GM19395 (cell line): ENCODE results near the gene CRTC1.
"Not testable (repeated sequence)": the region's sequence is repeated elsewhere in the genome, so short reads cannot be mapped to it uniquely, and the experiment has no call there.

Experiments
- ATAC-seq: cut with Tn5 transposase; IDR thresholded peaks from one replicate; pipeline ENCODE4 v1.9.1; 2021; ENCODE audit warnings: mild to moderate bottlenecking, moderate library complexity; ENCODE audit not compliant: unreplicated experiment

Gene CRTC1

DNA sequence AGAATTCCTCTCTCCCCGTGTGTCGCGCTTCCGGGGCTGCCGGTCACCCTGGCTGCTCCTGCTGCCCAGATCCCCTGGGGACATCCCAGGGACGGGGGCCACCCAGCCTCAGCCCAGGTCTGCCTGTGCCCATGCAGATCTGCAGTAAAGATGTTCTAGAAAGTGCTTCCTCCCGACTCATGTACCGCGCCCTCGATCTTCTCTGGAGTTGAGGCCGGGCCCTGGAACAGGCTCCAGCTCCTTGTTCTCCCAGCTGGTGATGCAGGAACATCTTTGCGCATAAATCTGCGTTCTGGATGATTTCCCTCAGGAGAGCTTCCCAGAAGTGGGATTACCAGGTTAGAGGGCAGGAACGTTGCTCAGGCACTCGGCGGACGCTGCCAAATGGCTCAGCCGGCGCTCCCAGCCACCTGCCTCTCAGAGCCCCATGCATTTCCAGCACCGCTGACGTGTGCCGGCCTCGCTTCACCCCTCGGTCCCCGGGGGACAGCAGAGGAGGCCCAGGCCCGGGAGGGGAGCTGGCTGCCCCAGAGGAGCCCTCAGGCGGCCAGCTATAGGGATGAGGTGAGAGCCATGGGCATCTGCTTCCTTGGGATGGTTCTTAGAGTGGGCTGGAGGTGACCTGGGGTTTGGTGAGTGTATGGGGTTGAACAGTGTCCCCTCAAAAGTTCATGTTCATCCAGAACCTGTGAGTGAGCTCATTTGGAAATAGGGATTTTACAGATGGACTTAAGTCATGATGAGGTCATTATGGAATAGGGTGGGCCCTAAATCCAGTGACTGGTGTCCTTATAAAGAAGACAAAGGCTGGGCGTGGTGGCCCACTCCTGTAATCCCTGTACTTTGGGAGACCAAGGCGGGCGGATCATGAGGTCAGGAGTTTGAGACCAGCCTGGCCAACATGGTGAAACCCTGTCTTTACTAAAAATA is 42.6 kb downstream of the CRTC1 start:
- ATAC-seq, result no peak

DNA sequence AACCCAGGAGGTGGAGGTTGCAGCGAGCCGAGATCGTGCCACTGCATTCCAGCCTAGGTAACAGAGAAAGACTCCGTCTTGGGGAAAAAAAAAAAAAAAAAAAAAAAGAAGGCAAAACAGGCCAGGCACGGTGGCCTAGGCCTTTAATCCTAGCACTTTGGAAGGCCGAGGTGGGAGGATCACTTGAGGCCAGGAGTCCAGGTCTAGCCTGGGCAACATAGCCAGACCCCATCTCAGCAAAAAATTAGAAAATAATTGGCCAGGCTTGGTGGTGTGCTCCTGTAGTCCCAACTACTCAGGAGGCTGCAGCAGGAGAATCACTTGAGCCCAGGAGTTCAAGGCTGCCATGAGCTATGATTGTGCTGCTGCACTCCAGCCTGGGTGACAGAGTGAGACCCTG is 43.4 kb downstream of the CRTC1 start:
- ATAC-seq, result no peak

DNA sequence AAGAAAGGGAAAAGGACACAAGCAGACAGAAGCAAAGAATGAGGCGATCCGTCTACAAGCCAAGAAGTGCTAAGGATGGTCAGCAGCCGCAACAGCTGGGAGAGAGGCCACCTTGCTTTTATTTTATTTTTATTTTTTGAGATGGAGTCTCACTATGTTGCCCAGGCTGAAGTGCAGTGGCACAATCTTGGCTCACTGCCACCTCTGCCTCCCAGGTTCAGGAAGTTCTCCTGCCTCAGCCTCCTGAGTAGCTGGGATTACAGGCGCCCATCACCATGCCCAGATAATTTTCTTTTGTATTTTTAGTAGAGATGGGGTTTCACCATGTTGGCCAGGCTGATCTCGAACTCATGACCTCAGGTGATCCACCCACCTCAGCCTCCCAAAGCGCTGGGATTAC is 44.1 kb downstream of the CRTC1 start:
- ATAC-seq, result not testable (repeated sequence)

DNA sequence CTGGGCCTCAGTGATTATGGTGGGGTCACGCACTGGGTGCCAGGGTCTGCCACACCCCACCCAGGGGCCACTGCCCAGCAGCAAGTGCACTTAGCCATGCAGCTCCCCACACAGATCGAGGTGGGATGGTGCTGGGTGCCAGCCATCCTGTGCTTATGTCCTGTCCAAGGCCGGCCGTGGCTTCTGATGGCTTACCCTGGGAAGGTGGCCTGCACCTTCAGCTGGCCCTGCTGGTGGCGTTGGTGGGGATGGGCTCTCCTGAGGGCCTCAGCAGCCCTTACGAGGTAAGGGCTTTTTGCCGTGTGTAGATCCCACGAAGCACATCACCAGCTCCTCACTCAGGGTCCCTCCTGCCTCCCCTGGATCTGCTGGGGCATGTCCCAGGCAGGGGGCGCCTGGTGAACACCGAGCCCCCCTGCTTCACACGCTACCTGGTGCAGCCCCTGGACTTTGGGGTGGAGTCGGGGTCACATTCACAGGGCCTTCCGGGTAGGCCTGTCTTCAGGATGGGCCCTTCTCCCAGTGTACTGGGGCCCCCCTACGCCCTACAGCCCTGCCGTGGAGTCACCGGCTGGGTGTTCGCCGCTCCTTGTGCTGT is 46.6 kb downstream of the CRTC1 start:
- ATAC-seq, result no peak

DNA sequence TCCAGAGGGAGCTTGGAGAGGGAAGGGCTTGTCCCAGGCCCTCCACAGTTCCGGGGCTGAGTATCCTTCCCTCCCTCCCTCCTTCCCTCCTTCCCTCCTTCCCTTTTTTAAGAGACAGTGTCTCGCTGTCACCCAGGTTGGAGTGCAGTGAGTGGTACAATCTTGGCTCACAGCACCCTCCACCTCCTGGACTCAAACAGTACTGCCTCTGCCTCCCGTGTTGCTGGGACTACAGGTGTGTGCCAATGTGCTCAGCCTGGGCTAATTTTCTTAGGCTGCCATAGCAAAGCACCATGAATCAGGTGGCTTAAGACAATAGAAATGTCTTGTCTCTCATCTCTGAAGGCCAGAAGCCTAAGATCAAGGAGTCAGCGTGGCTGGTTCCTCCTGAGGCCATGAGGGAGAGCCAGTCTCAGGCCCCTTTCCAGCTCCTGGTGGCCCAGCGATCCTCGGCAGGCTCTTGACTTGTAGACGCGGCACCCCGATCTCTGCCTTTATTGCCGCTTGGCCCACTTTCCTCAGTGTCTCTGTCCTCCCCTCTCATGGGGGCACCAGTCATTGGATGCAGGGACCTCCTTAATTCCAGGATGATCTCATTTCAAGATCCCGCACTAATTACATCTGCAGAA is 47.5 kb downstream of the CRTC1 start:
- no peak for ATAC-seq

DNA sequence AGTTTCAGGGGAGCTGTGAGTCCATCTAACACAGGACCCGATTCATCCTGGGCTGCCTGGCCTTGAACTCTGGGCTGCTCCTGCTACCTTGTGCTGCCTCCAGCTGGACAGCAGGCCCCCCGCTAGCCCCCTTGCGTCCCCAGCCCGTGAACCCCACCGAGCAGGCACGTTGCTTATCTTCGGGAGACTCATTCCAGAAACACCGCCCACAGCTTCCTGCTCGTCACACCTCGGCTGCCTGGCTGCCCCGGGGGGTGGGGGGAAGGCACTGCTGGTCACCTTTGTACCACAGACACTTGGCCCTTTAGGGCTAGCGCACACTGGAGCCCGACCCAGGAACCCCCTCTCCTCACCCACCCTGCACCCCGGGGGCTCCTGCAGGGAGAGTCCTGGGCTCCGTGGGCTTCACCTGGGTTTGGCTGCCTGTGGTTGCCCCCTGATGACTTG is 48.1 kb downstream of the CRTC1 start:
- ATAC-seq, result no peak

DNA sequence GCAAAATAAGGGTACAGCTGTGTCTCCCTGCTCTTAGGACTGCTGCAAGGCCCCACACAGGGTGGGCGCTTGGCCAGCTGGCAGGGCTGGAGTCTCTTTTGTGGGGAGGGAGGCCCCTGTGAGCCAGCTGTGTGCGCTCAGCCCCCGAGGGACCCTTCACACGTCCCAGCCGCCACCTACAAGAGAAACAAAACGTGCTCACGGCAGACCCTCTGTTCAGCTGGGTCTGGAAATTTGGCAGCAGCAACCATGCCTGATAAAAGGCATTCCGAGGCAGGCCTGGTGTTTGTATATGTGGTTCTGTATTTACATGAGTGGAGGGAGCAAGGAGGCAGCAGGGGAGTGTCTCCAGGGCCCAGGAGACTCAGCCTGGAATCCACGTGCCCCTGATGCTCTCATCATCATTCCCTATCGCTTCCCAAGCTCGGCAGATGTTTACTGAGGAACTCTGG is 49.7 kb downstream of the CRTC1 start:
- ATAC-seq, result no peak

DNA sequence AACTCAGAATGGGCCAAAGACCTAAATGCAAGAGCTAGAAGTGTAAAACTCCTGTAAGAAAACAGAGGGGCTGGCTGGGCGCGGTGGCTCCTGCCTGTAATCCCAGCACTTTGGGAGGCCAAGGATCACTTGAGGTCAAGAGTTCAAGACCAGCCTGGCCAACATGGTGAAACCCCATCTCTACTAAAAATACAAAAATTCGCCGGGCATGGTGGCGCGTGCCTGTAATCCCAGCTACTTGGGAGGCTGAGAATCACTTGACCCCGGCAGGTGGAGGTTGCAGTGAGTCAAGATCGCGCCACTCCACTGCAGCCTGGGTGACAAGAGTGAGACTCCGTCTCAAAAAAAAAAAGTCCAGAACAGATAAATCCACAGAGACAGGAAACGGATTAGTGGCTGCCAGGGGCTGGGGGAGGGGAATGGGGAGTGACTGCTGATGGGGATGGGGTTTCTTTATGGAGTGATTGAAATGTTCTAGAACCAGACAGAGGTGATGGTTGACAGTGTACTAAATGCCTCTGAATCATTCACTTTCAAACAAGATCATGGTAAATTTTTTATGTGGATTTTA is 50.4 kb downstream of the CRTC1 start:
- ATAC-seq, result not testable (repeated sequence)

DNA sequence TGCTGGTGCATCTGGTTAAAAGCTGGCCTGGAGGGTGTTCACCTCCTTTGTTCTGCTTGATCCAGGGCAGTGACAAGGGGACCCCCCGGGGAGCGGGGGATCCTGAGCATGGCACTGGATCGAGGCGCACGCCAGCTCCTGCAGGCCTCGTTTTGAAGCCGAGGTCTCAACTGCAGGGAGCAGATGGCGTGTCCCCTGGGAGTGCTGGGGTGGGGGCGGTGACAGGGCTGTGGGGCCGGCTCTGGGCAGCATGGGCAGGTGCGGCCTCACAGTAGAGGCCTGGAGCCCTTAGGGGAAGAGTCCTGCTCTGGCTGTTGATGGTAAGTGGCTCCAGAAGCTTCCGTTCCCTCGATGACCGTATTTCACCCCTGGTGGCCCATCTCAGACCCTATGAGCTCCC is 51.8 kb downstream of the CRTC1 start:
- no peak for ATAC-seq

DNA sequence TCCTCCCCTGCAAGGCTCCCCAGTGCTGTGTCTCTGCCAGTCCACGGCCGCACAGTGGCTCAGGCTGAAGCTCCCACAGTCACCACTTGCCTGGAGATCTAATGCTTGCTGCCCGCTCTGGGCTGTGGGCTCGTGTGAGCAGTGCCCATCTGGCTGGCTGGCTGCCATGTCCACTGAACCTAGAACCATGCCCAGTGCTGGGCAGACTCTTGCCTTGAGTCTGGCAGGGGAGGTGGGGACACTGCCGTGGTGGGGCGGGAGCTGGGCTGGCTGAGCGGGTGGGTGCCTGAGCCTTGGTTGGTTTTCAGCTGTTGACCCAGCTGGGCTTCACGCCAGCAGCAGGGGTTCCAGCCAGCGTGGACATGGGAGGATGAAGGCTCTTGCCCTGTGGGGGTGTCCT is 52.3 kb downstream of the CRTC1 start:
- ATAC-seq, result no peak

DNA sequence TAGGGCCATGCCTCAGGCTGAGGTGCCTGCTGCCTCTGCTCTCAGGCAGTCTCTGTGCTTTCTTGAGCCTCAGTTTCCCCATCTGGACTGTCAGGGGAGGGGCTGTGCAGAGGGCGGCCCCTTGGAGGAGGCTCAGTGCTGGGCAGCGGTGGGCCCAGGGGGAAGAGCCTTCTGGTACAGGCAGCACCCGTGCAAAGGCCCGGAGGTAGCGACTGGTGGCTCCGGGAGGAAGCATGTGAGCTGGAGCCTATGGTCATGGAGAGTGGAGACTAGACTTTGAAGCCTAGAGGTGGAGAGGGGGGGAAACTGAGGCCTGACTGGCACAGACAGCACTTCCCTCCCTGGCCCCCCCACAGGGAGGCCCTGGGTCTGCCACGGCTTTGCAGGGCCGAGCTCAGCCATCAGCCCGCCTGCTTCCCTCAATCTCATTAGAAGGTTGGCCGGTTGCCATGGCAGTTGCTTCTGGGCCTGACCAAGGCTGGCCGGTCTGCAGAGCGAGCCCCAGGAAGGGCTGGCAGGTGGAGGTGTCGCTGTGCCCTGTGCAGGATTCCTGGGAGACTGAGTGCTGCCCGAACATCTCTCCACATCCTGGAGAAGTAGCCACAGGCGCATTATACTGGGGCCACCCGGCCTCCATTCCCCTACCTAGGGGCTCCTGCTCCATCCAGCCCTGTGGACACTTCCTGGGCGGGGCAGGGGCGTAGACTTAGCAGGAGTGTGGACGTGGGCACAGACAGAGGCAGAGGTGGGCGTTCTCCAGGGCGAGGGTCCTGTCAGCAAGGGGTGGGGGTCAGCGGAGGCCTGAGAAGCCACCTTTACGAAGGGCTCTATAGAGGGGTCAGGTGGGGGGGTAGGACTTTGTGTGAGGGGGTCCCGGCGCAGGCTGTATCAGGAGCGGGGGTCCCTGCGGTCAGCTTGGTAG is 53.2 kb downstream of the CRTC1 start:
- no peak for ATAC-seq

DNA sequence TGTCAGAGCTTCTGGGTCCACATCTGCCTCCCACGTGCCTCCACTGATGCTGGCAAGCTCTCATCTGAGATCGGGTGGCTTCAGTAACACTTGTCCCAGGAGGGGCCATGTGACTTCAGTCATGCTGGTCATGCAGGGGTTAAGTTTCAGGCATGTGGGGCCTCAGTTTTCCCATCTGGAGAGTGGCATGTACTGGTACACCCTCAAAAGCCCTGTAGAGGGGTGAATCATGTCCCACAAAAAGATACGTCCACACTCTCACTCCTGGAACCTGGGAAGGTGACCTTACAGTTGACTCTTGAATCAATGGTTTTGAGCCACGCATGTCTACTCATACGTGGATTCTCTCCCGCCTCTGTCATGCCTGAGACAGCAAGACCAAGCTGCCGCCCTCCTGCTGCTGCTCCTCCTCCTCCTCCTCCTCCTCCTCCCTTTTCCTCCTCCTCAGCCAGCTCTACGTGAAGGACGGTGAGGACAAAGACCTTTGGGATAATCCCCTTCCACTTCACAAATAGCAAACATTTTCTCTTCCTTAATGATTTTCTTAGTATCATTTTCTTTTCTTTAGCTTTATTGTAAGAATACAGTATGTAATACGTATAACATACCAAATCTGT is 54.0 kb downstream of the CRTC1 start:
- no peak for ATAC-seq

DNA sequence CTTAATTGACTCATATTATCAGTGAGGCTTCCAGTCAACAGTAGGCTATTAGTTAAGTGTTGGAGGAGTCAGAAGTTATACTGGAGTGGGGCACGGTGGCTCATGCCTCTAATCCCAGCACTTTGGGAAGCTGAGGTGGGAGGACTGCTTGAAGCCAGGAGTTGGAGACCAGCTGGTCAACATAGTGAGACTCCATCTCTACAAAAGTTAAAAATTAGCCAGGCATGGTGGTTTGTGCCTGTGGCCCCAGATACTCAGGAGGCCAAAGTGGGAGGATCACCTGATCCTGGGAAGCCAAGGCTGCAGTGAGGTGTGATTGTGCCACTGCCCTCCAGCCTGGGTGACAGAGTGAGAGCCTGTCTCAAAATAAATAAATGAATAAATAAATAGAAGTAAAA is 54.5 kb downstream of the CRTC1 start:
- no peak for ATAC-seq

DNA sequence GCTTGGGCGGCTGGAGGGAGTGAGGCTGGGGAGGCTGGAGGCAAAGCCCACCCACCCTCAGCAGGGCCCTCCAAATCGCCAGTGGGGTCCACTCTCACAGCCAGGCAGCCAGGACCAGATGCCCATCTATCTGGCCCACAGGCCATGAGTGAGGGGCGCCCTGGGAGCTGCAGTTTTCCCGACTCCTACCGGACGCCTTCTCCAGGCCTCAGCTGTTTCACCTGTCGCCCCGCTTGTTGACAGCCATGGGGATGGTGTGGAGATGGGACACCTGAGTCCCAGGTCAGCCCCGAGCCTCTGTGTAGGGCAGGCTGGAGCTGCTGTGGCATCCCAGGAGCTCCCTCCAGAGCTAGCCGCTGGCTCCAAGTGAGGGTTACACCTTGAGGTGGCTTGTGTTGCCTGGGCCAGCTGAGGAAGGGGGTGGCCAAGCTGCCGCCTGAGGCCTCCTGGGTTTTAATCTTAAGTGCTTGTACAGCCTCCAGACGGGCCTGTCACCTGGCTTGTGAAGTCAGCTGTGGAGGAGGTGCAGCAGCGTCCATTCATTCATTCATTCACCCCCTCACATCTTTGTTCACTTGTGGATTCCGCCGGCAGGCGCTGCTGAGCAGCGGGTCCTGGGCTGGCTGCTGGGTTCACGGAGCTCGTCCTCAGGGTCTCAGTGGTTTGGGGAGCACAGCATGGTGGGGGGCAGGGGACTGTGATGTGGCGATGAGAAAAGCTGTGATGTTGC is 55.6 kb downstream of the CRTC1 start:
- ATAC-seq, result no peak

DNA sequence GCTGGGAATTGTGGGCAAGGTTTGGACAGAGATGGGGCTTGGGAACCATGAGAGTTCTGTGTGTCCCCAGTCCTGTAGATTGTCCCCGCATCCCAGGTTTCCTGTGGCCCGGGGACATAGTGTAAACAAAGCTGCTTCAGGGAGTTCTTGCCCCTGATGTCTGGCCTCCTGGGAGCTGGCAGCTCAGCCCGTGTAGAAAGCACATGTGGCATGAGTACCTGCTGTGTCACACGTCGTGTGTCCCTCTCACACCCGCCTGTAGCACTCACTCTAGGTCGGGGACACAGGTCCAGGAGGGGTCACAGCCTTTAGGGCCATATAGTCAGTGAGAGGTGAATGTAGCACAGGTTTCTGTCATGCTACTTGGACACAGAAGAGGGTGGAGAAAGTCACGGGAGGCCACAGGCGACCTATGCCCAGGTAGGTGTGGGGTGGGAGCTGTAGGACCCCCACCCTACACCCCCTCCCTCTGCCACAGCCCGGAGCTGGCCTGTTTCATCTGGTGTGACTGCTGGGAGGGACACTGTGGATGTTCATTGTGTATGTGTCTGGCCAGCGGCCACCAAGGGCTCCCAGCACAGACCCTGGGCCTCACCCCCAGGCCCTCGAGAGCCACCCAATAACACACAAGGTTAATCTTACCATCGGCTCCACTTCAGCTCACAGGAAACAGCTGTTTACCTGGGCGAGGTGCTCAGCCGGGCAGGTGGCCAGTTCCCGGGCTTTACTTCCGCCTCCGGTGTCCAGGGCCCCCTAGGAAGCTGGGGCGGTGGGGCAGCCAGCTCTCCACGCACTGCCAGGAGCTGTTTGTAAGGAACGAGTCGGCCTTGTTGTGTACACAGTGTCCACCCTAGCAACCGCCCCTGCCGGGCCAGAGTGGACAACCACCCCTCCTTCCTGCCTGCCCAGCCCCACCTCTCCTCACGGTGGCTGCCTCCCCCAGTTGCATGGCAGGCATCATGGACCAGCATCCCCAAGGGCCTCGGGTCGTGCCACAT is 57.9 kb downstream of the CRTC1 start:
- no peak for ATAC-seq

DNA sequence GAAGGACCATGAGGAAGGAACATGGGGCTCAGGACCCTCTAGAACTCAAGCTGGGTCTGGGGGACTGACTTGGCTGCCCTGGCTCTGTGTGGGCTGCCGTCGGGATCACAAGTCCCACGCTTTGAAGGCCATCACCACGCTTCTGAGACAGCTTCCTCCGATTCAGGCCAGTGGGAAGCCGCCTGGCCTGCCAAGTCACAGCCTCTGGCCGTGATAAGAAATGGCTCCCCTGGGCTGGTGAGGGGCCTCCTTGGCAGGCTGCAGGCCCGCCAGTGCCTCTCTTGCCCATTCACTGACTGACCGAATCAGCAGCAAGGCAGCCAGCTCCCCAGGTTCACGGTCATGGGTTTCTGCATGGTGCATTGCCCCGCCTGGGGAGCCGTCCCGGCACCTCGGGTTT is 58.8 kb downstream of the CRTC1 start:
- no peak for ATAC-seq

DNA sequence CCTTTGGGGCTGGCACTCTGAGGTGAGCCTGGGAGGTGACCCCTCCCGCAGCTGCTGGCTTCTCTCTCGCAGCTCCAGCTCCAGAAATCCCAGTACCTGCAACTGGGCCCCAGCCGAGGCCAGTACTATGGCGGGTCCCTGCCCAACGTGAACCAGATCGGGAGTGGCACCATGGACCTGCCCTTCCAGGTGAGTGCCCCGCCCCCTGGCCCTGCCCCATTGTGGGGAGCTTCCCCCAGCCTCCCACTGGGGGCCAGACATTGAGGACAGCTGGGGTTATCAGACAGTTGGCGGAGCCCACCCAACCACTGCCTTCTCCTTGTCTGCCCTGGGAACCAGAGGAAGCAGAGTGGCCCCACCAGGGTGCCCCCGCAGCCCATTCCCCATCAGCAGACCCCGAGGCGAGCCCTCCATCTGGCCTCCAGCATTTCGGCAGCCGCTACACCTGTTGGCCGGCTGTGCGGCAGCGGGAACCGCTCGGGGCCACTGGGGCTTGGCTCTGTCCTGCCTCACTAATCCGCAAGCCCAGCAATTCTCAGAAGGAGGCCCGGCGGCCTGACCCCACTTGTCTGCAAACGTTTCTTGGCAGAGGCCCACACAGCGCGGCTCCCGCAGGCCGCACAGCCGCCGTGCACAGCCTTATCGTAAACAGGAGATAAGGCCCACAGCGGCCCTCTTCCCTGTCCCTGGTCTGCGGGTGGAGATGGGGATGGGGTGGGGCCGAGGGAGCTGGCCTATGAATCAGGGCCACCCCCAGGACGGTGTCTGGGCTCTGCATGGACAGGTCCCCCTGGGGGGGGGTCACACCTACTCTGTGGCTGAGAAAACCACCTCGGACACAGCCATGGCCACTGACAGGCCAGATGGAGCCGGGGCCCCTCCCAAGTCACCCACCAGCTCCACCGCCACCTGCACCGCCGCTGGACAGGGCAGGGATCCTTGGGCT is 59.6 kb downstream of the CRTC1 start:
- no peak for ATAC-seq
